Activated T-helper 1 cell treated with Interleukin-2 at 50 U/mL for 16 hours (primary cell): ENCODE results near the gene NPHP4.

ENCODE experiments used
- DNase-seq: peaks from one replicate; pipeline ENCODE4 v3.0.0-alpha.2; 2020; ENCODE audit warnings: low read depth

Gene NPHP4

GRCh38 chr1:5971471-5972197 is 20.6 kb downstream of the NPHP4 start:
- DNase-seq: no peak

- no peak for DNase-seq
Observed at GRCh38 chr1:5970610-5971273, 21.5 kb downstream of the NPHP4 start.

- DNase-seq: no peak
Observed at GRCh38 chr1:5969168-5969567, 23.1 kb downstream of the NPHP4 start.

GRCh38 chr1:5968161-5968736 is 24.0 kb downstream of the NPHP4 start:
- DNase-seq: no peak

GRCh38 chr1:5967351-5968160 is 24.7 kb downstream of the NPHP4 start:
- DNase-seq: no peak

GRCh38 chr1:5966543-5967205 is 25.6 kb downstream of the NPHP4 start:
- no peak for DNase-seq

- no peak for DNase-seq
Observed at GRCh38 chr1:5965586-5966131, 26.6 kb downstream of the NPHP4 start.

GRCh38 chr1:5962265-5963105 is 29.7 kb downstream of the NPHP4 start:
- no peak for DNase-seq

- DNase-seq: no peak
Observed at GRCh38 chr1:5961601-5962000, 30.6 kb downstream of the NPHP4 start.

- no peak for DNase-seq
Observed at GRCh38 chr1:5960336-5960735, 31.9 kb downstream of the NPHP4 start.

- no peak for DNase-seq
Observed at GRCh38 chr1:5959667-5960230, 32.5 kb downstream of the NPHP4 start.

- no peak for DNase-seq
Observed at GRCh38 chr1:5959087-5959486, 33.1 kb downstream of the NPHP4 start.

GRCh38 chr1:5956022-5956830 is 36.0 kb downstream of the NPHP4 start:
- DNase-seq: no peak

- DNase-seq: no peak
Observed at GRCh38 chr1:5955479-5955977, 36.7 kb downstream of the NPHP4 start.

GRCh38 chr1:5954964-5955363 is 37.3 kb downstream of the NPHP4 start:
- DNase-seq: no peak

GRCh38 chr1:5953386-5953785 is 38.8 kb downstream of the NPHP4 start:
- no peak for DNase-seq

GRCh38 chr1:5951846-5952410 is 40.3 kb downstream of the NPHP4 start:
- no peak for DNase-seq

GRCh38 chr1:5950994-5951785 is 41.0 kb downstream of the NPHP4 start:
- DNase-seq: no peak
